CD14-positive monocyte (primary cell): ENCODE data around the gene DKKL1. TPM values are rescaled to one million over a fixed set of nuclear protein-coding genes. Genes with fewer than 3 reads are reported as not detected.

Source experiments
- DNase-seq, 3 donors: peaks; one replicate each; pipeline ENCODE4 v3.0.0-alpha.2; 2011 to 2022
- H2AFZ ChIP-seq: 2 replicates; pipeline ENCODE4 v1.6.0; 2012; ENCODE audit warnings: mild to moderate bottlenecking, low read depth, low read length, inconsistent platforms; ENCODE audit not compliant: insufficient read depth, poor library complexity, severe bottlenecking
- H3K27ac ChIP-seq, 2 donors: 1 replicate in 1 of 2; 2 replicates in 1 of 2; pipeline ENCODE4 v1.5.1; 2012 to 2013; ENCODE audit warnings: low read length in 2 of 2, control low read depth in 1 of 2, inconsistent platforms in 1 of 2, low read depth in 1 of 2, mild to moderate bottlenecking in 1 of 2
- H3K27me3 ChIP-seq, 2 donors: one replicate each; pipeline versions ENCODE4 v1.6.0 to v1.6.1; 2011 to 2013; ENCODE audit warnings: low read length in 2 of 2; ENCODE audit not compliant: control insufficient read depth in 2 of 2, insufficient read depth in 2 of 2
- H3K36me3 ChIP-seq, 2 donors: replicated peaks in 1 of 2; 1 replicate in 1 of 2; 2 replicates in 1 of 2; pipeline versions ENCODE4 v1.5.1 to v1.6.1; 2012 to 2013; ENCODE audit warnings: low read length in 2 of 2, control low read depth in 1 of 2, inconsistent platforms in 1 of 2, mild to moderate bottlenecking in 1 of 2; ENCODE audit not compliant: insufficient read depth in 2 of 2, control insufficient read depth in 1 of 2
- H3K4me1 ChIP-seq, 2 donors: 1 replicate in 1 of 2; 2 replicates in 1 of 2; pipeline versions ENCODE4 v1.5.1 to v1.6.1; 2012 to 2013; ENCODE audit warnings: low read length in 2 of 2, control low read depth in 1 of 2, inconsistent platforms in 1 of 2, mild to moderate bottlenecking in 1 of 2, moderate library complexity in 1 of 2; ENCODE audit not compliant: insufficient read depth in 2 of 2, control insufficient read depth in 1 of 2
- H3K4me2 ChIP-seq: replicated peaks from 2 replicates; pipeline ENCODE3; 2012; ENCODE audit warnings: low read length, moderate library complexity, mild to moderate bottlenecking; ENCODE audit not compliant: poor library complexity, severe bottlenecking; ENCODE audit errors: extremely low read depth
- H3K4me3 ChIP-seq, 3 experiments: fragments of 200-600 bp in 1 of 3; sonication (generic) in 1 of 3; replicated peaks in 1 of 3; 1 replicate in 2 of 3; 2 replicates in 1 of 3; pipeline ENCODE4 v1.5.1; 2011 to 2013; ENCODE audit warnings: low read length in 3 of 3, mild to moderate bottlenecking in 3 of 3, control low read depth in 2 of 3, low read depth in 2 of 3, inconsistent platforms in 1 of 3, moderate library complexity in 1 of 3
- H3K79me2 ChIP-seq: 2 replicates; pipeline ENCODE4 v1.6.0; 2012; ENCODE audit warnings: mild to moderate bottlenecking, control low read depth, inconsistent platforms, low read length, moderate library complexity; ENCODE audit not compliant: insufficient read depth
- H3K9ac ChIP-seq: 2 replicates; pipeline ENCODE4 v1.6.0; 2017; ENCODE audit warnings: low read length, mild to moderate bottlenecking; ENCODE audit not compliant: insufficient read depth, poor library complexity, severe bottlenecking
- H3K9me3 ChIP-seq, 2 donors: replicated peaks in 1 of 2; 1 replicate in 1 of 2; 2 replicates in 1 of 2; pipeline versions ENCODE4 v1.5.1 to v1.6.1; 2012 to 2013; ENCODE audit warnings: low read length in 2 of 2, control low read depth in 1 of 2; ENCODE audit not compliant: control insufficient read depth in 1 of 2, insufficient read depth in 1 of 2
- H4K20me1 ChIP-seq: 2 replicates; pipeline ENCODE4 v1.6.0; 2012; ENCODE audit warnings: mild to moderate bottlenecking, low read length, control low read depth, moderate library complexity; ENCODE audit not compliant: insufficient read depth
- H3K27ac Mint-ChIP-seq, 7 donors: one replicate each; pipeline ENCODE4 v1.8.0; 2020; ENCODE audit warnings: mild to moderate bottlenecking in 7 of 7, mixed read lengths in 7 of 7, moderate library complexity in 6 of 7, inconsistent platforms in 2 of 7
- H3K27me3 Mint-ChIP-seq, 3 donors: one replicate each; pipeline ENCODE4 v1.8.0; 2021 to 2022; ENCODE audit warnings: low read depth in 3 of 3, mild to moderate bottlenecking in 3 of 3, mixed read lengths in 3 of 3, moderate library complexity in 3 of 3, inconsistent platforms in 1 of 3
- H3K36me3 Mint-ChIP-seq, 2 donors: one replicate each; pipeline ENCODE4 v1.8.0; 2020; ENCODE audit warnings: mixed read lengths in 2 of 2, inconsistent platforms in 1 of 2, mild to moderate bottlenecking in 1 of 2
- H3K4me1 Mint-ChIP-seq: one replicate; pipeline ENCODE4 v1.8.0; 2020; ENCODE audit warnings: mild to moderate bottlenecking, mixed read lengths
- H3K4me3 Mint-ChIP-seq, 2 donors: one replicate each; pipeline ENCODE4 v1.8.0; 2020; ENCODE audit warnings: mild to moderate bottlenecking in 2 of 2, mixed read lengths in 2 of 2, moderate library complexity in 1 of 2
- H3K9me3 Mint-ChIP-seq, 7 donors: one replicate each; pipeline ENCODE4 v1.8.0; 2020 to 2022; ENCODE audit warnings: mixed read lengths in 7 of 7, mild to moderate bottlenecking in 6 of 7, moderate library complexity in 6 of 7, inconsistent platforms in 2 of 7
- CTCF ChIP-seq: fragments of 200-600 bp; IDR thresholded peaks from one replicate; pipeline ENCODE4 v1.8.0; 2022; ENCODE audit warnings: antibody characterized with exemption, mild to moderate bottlenecking
- WGBS: methylation state at CpG from one replicate; pipeline ENCODE4 v1.1.5; 2013; ENCODE audit warnings: missing lambda C conversion rate; ENCODE audit not compliant: insufficient coverage; 5-methylcytosine and 5-hydroxymethylcytosine counted together
- intact Hi-C, 2 donors: fragments of 100-400 bp; cut with micrococcal nuclease; formaldehyde crosslinking; loops; one replicate each; pipeline versions ENCODE4 v1.15.0 to v1.15.1; 2023
- polyA plus RNA-seq, 3 donors: library from polyadenylated mRNA; depleted of rRNA in 1 of 3; unstranded in 2 of 3; stranded (reverse) in 1 of 3; fragments of 300-500 nt in 2 of 3; fragments of >200 nt in 1 of 3; fragmentation: Illumina TruSeq in 2 of 3; gene quantifications; 1 replicate in 2 of 3; 2 replicates in 1 of 3; pipeline ENCODE4 v1.2.3, GENCODE V29; 2012 to 2021

The DKKL1 gene
- polyA plus RNA-seq, 3 donors = not detected

GRCh38 chr19:49393881-49394280 lies 30.2 kb downstream of the DKKL1 start:
- intact Hi-C loops = loop anchor here in 1 of 2 donors (5.0 kb wide), 1 partner anchor 48 kb away; the partner anchor contains the start of gene SLC17A7
- WGBS = no CpG with 5 or more reads among the region's 5 CpGs
- Mint-ChIP-seq H3K4me1 (peaks cover 9% of the 10 kb centered on the region), H3K27ac (no peak overlapping the region), H3K9me3 (peaks cover 0 to 3% (median 0%) of the 10 kb centered on the region in 7 donors), H3K36me3 (no peaks in the 10 kb centered on the region), H3K4me3 (no peak overlapping the region), H3K27me3 (peaks cover 3 to 16% (median 8%) of the 10 kb centered on the region in 3 donors)
- H3K36me3 ChIP-seq = no peaks in the 10 kb centered on the region
- H3K9me3 ChIP-seq = no peaks in the 10 kb centered on the region
- H3K4me1 ChIP-seq = no peaks in the 10 kb centered on the region
- DNase-seq = no peak
- no peaks in the 10 kb centered on the region for H3K27me3 ChIP-seq
- H3K79me2 ChIP-seq = no peaks in the 10 kb centered on the region
- H3K4me3 ChIP-seq = no peak overlapping the region
- no peak for TF ChIP-seq CTCF
- no peaks in the 10 kb centered on the region for H4K20me1 ChIP-seq
- H2AFZ ChIP-seq = no peak overlapping the region
- no peak overlapping the region for H3K4me2 ChIP-seq
- H3K9ac ChIP-seq = no peak overlapping the region
- H3K27ac ChIP-seq = no peak overlapping the region

GRCh38 chr19:49395581-49396407 lies 32.1 kb downstream of the DKKL1 start:
- Histone ChIP-seq H4K20me1 (no peaks in the 10 kb centered on the region), H3K4me3 (no peak overlapping the region), H2AFZ (no peak overlapping the region), H3K4me1 (no peaks in the 10 kb centered on the region), H3K9me3 (no peaks in the 10 kb centered on the region), H3K27ac (no peak overlapping the region), H3K79me2 (no peaks in the 10 kb centered on the region), H3K9ac (no peak overlapping the region), H3K4me2 (no peak overlapping the region), H3K27me3 (no peaks in the 10 kb centered on the region), H3K36me3 (no peaks in the 10 kb centered on the region)
- Mint-ChIP-seq H3K4me3 (no peak overlapping the region), H3K36me3 (no peaks in the 10 kb centered on the region), H3K4me1 (peaks cover 9% of the 10 kb centered on the region), H3K27ac (peak overlapping the region in 1 of 7 donors; percentile 37), H3K27me3 (peaks cover 1 to 16% (median 8%) of the 10 kb centered on the region in 3 donors), H3K9me3 (peaks cover 0 to 3% (median 0%) of the 10 kb centered on the region in 7 donors)
- 61% methylated on average over 10 of the region's 15 CpGs for WGBS
- no peak for DNase-seq
- intact Hi-C loops = no loop called here
- no peak for TF ChIP-seq CTCF
